Stimulated activated CD4-positive, alpha-beta T cell treated with anti-CD3 and anti-CD28 coated beads, TNF-alpha, amount 100 ng/mL, for 48 hours (primary cell): ENCODE data around the gene DNAH11.
"Not testable (repeated sequence)": the region's sequence is repeated elsewhere in the genome, so short reads cannot be mapped to it uniquely, and the experiment has no call there.

Experiments used
- DNase-seq, 3 donors: peaks; one replicate each; pipeline ENCODE4 v3.0.0-alpha.2; 2020; ENCODE audit warnings: low read depth in 3 of 3

Gene DNAH11

DNA sequence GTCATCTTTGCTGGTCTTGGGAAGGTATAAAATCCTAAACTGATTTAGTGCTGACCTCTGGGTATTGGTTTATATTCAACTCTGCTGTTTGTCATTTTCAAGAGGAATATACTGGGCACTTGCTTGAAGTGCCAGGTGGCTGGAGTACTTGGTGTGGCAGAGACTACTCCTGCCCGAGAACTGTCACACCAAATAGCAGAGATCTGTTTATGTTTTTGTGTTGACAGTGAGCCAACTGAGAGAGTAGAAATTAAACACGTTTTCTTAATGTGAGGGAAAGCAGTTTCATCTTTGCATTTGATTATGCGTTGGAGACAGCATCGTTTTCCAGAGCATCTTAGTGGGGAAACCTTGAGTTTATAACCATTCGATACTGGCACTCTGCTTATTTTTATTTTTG is 228.4 kb downstream of the DNAH11 start:
- DNase-seq, result no peak

DNA sequence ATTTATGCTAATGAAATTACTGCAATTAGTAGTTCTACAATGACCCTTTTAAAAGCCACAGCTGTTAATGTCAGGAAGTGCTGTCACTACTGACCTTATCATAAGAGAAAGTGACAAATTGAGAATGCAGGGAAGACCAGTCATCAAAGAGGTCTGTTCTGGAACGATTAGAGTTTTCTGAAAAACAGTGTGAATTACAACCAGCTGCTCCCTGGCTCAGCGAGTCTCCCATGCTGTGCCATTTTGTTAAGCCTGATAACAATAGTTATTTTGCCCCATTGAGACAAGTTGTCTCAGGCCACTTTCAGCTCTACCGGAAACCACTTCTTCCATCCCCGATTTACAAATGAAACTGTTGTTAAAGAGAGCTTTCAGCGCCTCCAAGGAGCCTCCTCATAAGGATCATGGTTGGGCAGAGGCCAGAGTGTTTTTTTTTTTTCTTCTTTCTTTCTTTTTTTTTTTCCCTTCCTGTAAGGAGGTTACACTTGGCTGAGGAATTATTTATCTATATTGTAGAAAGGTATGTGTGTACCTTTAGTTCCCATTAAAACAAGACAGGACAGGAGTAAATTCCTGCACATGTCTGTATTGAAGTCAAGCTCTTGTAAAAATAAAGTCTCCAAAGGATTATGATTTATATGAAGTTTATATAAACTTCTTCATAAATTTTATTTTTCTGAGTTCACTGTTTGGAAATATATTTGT is 229.2 kb downstream of the DNAH11 start:
- no peak for DNase-seq

DNA sequence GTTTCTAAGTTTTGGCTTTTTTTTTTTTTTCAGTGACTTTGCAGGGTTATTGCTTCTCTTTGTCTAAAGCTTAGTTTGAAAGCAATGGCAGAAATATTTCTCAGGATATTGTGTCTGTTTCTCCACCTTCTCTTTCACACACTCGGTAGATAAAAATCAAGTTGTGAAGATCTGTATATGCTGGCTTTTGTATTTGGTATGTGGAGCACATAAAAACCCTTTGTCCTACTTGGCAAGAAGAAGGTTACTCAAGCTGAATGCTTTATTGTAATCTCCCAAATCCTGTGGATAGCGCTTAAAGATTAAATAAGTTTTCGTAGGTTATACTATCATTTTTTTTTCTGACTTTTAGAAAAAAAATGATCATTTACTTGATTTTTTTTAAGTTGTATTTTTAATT is 230.5 kb downstream of the DNAH11 start:
- no peak for DNase-seq

DNA sequence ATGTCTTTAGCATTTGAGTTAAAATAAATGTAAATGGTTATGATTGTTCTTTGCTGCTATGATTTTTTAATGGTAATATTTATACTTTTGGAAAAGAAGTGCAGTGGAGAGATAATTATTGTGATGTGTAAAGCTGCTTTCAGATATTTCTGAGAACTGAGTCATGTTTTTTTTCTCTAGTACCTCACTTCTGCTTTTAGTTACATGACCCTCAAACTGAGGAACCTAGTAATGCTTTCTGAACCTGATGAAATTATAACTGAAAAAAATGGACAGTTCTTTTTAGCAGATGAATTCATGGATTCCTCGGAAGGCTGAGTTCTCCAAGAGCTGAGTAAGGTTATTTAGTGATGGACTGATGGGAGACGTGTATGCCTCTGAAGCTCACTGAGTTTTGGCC is 235.1 kb downstream of the DNAH11 start:
- no peak for DNase-seq

DNA sequence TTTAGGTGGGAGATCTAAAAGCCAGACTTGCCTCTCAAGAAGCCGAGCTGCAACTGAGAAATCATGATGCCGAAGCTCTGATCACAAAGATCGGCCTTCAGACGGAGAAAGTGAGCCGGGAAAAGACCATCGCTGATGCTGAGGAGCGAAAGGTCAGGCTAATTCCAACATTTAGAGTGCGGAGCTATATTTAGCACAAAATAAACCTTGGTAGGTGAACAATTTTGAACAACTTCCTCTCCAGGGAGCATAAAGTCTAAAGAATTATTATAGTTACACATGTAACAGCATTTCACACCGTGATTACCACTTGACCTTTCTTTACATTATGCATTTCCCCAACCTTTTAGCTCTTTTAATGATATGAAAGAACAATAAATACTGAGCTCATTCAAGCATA is 236.1 kb downstream of the DNAH11 start:
- no peak for DNase-seq

DNA sequence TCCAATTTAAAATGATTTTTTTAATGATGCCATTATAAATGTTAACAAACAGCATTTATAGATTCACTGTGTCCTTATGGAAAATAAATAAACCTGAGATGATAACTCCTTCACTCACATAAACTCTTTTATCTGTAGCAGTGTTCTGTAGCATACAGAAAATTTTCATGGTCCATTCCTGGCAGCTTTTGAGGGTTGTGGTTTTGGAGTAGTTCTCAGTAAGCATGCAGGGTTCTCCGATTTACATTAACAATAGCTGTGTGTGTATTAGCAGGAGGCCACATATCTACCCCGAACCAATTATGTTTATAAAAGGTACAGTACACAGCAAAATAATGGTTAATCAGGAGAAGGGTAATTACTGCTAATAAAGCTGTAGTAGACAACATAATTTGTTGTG is 240.2 kb downstream of the DNAH11 start:
- DNase-seq, result no peak

DNA sequence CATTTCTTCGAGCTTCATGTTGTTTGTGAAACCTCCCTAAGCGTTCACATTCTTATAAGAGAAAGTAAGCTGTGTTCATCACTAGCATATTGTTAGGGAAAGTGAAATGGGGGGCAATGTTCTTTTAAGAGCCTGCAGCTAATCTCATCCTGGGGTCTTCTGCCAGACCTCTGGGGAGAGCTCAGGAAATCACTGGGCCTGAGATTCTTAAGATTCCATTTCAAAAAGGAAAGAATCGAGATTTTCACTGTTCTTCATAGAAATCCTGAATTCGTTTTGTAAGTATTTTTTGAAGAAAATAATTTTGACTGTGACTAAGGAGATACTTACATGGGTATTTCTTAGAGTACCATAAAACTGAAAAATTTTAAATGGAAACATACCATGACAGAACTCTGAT is 242.2 kb downstream of the DNAH11 start:
- no peak for DNase-seq

DNA sequence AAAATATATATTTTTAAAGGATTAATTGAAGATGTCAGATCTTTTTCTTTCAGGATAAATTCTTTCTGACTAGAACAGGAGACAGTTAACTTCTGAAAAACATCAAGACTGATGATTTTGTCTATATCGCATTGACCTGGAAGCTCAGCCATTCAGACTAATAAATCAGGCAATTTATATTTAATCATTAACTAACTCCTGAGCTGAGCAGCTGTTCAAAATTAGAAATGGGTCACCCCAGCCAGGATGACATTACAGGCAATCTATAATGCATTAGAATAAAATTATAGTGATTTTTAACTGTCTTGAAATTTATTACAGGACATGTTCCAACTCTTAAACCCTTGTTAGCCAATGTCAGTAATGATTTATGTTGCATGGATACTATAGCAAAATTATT is 263.0 kb downstream of the DNAH11 start:
- DNase-seq, result no peak

DNA sequence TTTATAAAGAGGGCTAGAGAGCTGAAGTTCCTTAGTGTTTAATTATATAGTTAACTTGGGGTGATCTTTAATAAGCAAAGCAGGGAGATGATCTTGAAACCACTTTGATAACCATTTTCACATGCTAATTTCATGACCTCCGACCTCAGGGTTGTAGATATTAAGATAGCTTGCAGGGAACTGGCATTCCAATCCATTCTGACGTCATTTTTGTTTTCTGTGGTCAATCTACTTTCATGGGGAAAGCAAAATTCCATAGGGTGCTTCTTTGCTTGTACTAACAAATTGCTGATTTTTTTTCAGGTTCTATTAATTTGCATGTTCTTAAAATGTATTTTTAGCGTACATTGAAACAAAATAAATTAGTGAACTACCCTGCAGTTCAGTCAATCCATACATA is 263.5 kb downstream of the DNAH11 start:
- DNase-seq, result no peak

DNA sequence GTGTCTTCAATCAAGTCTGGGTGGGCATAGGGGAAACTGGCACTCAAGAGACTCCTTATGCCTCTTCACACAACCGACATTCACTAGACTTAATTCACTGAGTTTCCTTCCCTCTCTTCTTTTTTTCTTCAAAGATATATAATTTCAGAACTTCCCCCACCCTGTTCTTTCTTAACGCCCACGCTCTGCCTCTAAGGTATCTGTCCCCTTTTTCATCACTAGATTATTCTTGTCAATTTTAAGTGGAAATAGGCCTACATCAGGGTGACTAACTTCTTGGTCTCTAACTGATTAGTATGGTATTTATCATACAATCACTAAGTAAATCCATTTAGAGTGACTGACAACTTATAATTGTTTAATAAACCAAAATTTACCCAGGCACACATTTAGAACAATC is 276.2 kb downstream of the DNAH11 start:
- DNase-seq, result peak in 1 of 3 donors; percentile 1

DNA sequence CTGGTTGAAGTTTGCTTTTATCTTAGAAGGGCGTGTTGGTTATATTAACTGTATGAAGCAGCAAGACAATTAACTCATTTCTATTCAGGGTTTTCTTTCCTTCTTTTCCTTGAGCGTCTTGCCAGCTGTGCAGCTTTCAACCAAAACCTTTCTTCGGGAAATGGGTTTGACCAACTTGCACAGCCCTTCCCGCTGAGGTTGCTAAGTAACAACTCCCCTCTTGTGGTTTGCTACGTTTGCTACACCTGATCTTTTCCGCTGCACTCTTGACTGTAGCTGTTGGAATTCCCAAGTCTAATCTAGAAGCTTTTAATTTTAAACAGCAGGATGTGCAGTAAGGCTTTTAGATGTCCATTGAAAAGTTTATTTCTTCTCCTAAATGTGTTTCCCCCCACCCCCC is 286.0 kb downstream of the DNAH11 start:
- no peak for DNase-seq

DNA sequence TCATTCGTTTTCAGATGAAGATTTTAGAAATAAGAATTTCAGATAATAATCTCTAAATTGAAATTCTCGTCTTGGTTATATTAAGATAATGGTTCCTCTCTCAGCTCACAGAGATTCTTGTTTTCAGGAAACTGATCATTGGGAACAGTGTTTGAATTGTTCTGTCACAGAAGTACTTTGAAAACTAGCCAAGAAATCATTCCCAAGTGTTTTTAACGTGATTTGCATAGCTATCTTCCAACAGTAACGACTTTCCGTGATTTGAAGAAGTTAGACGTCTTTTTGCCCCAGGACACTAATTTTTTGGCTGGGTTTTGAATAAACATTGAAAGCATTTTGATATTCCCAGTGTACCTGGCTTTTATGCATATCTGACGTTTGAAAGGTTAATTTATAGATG is 286.9 kb downstream of the DNAH11 start:
- DNase-seq, result no peak

DNA sequence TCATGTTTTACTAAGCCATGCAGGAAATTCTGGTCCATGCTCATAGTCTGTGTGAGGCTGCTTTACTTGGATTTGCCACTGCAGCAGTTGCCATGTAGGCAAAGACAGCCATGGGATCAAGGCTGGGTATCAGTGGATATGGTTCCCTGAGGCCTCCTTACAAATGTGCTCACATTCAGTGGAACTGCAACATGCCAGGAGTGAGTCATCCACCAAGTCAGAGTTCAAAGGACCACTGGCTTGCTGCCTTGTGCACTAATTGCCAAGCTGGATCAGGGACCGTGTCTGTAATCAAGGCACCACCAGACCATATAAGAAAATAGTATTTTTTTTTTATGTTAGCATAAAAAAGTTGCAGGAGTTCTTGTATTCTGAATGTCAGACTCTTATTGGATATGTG is 301.9 kb downstream of the DNAH11 start:
- DNase-seq, result no peak

DNA sequence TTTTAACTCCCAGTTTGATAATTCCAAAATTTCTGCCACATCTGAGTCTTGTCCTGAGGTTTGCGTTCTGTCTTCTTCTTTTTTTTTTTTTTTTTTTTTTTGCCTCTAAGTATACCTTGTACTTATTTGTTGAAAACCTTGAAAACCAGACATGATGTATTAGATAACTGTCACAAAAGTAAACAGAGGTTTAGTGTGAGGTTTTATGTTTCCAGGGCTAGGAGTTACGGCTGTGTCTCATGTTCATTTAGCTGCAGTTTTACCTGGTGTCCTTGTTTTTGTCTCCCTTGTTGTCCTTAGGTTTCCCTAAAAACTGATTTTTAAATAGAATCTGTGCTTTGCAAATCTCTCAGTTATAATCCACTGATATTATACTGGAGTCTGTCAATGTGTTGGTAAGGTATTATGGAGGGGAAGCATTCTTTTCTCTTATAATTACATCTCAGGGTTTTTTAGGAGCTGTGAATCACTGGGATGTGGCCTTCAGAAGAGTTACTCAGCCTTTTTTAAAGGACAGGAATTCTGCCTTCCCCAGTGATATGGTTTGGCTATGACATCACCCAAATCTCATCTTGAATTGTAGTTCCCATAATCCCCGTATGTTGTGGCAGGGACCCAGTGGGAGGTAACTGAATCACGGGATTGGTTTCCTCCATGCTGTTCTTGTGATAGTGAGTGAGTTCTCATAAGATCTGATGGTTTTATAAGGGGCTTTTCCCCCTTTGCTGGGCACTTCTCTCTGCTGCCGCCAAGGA is 307.9 kb downstream of the DNAH11 start:
- no peak for DNase-seq

DNA sequence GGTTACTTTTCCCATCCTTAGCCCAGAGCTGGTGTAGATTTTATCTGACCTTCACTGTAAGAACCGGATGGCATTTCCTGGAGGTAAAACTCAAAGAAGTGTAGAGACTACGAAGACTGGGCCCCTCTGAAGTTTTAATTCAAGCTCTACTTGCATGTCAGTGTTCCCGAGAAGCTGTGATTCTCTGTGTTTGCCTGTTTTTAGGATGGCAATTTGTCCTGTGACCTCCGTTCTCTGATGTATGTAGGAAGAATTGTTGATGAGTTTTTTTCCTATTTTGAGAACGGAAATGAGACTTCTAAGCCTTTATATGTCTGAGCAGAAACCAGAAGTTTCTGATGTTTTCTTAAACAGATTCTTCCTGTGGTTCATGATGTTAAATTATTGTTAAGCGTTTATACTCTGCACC is 308.7 kb downstream of the DNAH11 start:
- no peak for DNase-seq

DNA sequence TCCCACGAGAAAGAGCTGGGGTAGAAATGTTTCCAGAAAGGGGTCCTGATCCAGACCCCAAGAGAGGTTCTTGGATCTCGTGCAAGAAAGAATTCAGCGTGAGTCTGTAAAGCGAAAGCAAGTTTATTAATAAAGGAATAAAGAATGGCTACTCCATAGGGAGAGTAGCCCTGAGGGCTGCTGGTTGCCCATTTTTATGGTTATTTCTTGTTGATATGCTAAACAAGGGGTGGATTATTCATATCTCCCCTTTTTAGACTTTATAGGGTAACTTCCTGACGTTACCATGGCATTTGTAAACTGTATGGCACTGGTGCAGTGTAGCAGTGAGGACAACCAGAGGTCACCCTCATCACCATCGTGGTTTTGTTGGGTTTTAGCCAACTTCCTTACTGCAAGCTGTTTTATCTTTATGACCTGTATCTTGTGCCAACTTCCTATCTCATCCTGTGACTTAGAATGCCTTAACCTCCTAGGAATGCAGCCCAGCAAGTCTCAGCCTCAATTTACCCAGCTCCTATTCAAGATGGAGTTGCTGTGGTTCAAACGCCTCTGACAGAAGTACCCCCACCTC is 322.9 kb downstream of the DNAH11 start:
- DNase-seq, result not testable (repeated sequence)

DNA sequence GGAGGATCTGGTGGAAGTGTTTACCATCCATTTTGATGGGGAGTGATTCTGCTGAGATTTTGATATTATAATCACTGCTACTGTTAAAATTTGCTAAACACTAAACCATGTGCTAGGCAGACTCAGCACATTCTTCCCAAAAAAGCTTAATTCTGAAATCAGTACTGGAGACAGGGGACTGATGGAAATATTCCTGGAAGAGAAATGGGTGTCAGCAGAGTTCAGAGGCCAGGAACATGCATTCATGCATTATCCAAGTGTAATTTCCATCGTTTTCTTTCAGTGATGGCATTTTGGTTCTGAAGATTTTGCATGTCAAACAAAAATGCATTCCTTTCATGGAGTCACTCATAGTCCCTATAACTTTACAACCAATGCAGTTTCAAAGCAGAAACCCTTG is 323.9 kb downstream of the DNAH11 start:
- DNase-seq, result no peak

DNA sequence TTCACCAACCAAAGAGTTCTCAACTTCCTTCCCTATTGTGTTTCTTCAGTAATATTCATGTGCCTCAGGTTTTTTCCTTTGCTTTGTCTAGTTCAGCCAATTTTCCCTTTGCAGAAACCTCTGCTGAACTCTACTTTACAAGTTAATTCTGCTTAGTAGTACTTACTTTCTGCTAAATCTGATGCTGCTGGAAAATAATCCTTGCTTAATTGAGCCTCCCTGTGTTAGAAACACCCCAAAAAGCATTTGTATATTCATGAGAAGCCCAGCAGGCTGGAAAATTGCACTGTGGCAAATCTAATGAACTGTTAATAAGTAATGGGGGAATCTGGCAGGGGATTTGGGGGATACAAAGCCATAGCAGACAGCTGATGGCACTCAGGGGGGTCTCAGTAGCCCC is 324.4 kb downstream of the DNAH11 start:
- DNase-seq, result no peak

DNA sequence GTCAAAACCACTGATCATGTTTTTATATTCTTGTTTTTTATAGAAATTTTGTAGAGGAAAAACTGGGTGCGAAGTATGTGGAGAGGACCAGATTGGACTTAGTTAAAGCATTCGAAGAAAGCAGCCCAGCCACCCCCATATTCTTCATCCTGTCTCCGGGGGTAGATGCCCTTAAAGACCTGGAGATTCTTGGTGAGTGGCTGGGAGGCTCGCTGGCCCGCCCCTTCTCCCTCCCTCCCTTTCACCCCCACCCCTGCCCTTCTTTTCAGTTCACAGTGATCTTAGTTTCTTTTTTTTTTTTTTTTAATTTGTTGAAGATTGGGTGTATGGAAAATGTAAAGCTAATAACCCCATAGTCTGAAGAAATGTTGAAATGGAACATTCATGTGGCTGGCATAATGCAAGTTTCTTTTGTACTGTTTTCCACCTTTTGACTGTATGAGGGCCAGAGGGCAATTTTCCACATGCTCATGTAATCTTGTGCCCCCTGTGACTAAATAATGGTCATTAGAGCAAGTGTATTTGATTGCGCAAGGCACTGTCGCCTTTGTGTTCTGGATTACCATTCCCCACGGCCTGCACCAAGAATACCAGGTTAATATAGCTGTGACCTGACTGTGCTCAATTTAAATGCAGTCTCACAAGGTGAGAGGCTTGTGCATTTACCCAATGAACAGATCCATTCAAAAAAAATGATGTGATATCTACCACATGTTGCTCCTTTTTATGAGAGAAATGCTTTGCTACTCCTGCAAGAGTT is 325.2 kb downstream of the DNAH11 start:
- no peak for DNase-seq

DNA sequence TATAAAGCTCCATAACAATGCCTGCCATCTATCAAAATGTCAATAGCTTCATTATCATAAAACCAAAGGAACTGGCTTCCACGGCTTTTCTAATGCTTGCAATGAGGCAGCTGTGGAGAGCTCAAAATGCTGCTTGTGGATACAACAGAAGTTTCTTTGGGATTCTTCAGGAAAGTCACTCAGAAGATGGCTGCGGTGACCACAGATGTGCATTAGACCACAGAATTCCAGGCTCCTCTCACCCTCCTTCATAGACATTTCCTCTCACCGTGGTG is 325.7 kb downstream of the DNAH11 start:
- DNase-seq, result no peak

DNA sequence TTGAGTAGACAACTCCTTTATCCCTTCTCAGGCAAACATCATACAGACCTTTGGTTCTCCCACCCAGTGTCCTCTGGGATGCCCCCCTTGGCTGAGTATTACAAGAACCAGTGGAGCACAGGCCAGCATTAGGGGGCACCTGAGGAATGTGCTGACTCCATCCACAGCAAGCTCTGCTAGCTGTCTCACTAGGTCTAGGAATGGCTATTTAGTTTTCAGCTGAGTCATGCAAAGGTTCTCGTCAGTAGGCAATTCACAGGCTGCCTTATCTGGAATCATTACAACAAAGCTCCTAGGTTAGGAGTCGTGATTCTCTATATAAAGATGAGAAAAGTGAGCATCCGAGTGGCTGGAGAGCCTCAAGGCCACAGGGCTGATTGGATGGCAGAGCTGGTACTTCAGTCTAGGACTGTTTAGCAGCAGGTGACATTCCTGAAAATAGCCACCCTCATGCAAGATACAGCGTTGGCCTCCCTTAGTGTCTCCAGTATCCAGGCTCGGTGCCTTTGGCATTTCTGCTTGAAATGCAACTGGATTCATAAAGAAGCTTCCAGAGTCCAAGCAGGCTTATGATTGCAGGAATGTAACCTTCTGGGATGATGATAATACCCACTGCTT is 327.1 kb downstream of the DNAH11 start:
- DNase-seq, result no peak

DNA sequence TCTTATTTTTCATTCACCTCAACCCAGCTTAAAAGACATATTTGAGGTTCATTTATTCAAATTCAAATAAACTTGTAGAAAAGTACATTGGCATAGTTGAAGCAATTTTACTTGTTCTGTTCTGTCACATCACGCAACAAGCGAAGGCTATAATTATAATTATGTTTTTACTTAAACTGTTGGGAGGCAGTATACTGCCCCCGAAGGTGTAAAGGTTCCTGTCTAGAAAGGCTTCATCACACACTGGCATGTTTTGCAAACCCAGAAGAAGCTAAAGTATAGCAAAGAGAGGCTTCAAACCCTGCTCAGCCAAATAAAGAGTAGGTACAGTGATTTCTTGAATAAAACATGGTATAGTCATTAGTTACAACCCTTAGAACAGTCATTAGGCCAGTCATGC is 340.2 kb downstream of the DNAH11 start:
- DNase-seq, result no peak
